GM12878 (cell line): ENCODE measurements around the gene MVP. TPM values are rescaled to one million over a fixed set of nuclear protein-coding genes. Genes with fewer than 3 reads are reported as not detected.

Source experiments
- ATAC-seq: fragments of 200-7000 bp; cut with Tn5 transposase; 3 replicates; pipeline ENCODE4 v1.9.1; 2020; ENCODE audit warnings: mild to moderate bottlenecking, moderate library complexity
- BruUV-seq: library from RNA; stranded (reverse); fragments of 400-500 nt; replicated peaks from 2 replicates; lab custom pipeline; 2021; lab: Mats Ljungman, UMichigan
- CTCF ChIA-PET: fragments of 300-600 bp; sonication (Branson Sonifier 250); formaldehyde crosslinking; extraction: SDS; loops from one replicate; lab custom pipeline; 2021; ENCODE audit warnings: inconsistent platforms; lab: Yijun Ruan, JAX
- POLR2A ChIA-PET: fragments of 350-600 bp; formaldehyde crosslinking; extraction: SDS; loops from one replicate; lab custom pipeline; 2021; ENCODE audit warnings: inconsistent platforms; lab: Charles Lee
- RAD21 ChIA-PET: fragments of 300-600 bp; sonication (Branson Sonifier 250); formaldehyde crosslinking; loops from one replicate; lab custom pipeline; 2023; ENCODE audit warnings: antibody characterized with exemption; ENCODE audit not compliant: unreplicated experiment; lab: Charles Lee
- SMC1A ChIA-PET: fragments of 300-600 bp; sonication (Branson Sonifier 250); formaldehyde crosslinking; loops from one replicate; lab custom pipeline; 2023; ENCODE audit not compliant: unreplicated experiment, uncharacterized antibody; lab: Charles Lee
- DNase-seq: peaks from one replicate; pipeline ENCODE4 v3.0.0-alpha.2; 2011; ENCODE audit warnings: low read depth, low spot score
- FAIRE-seq: peaks from 3 replicates; lab custom pipeline; 2011; peaks lifted over from hg19 to GRCh38; lab: Jason Lieb, UNC
- H2AFZ ChIP-seq: 2 replicates; pipeline ENCODE4 v1.6.0; 2011; ENCODE audit warnings: low read depth, low read length, control low read depth; ENCODE audit not compliant: control insufficient read depth
- H3K27ac ChIP-seq: 2 replicates; pipeline ENCODE4 v1.5.1; 2011; ENCODE audit warnings: control low read depth; ENCODE audit not compliant: control insufficient read depth, insufficient read depth
- H3K27me3 ChIP-seq, 2 experiments: replicated peaks in 1 of 2; 2 replicates each; pipeline versions ENCODE4 v1.6.0 to v1.6.1; 2011; ENCODE audit warnings: low read length in 1 of 2; ENCODE audit not compliant: control insufficient read depth in 2 of 2, insufficient read depth in 2 of 2
- H3K36me3 ChIP-seq, 2 experiments: 2 replicates each; pipeline ENCODE4 v1.5.1; 2011; ENCODE audit warnings: low read length in 1 of 2; ENCODE audit not compliant: control insufficient read depth in 2 of 2, insufficient read depth in 2 of 2
- H3K4me1 ChIP-seq: 2 replicates; pipeline ENCODE4 v1.6.1; 2011; ENCODE audit warnings: mild to moderate bottlenecking, low read length, moderate library complexity, mixed read lengths; ENCODE audit not compliant: control insufficient read depth, insufficient read depth
- H3K4me2 ChIP-seq: 2 replicates; pipeline ENCODE4 v1.6.0; 2011; ENCODE audit warnings: control low read depth; ENCODE audit not compliant: control insufficient read depth, insufficient read depth
- H3K4me3 ChIP-seq: fragments of 200-600 bp; sonication (generic); 2 replicates; pipeline ENCODE4 v1.5.1; 2016
- H3K79me2 ChIP-seq: 2 replicates; pipeline ENCODE4 v1.6.0; 2011; ENCODE audit warnings: low read length; ENCODE audit not compliant: control insufficient read depth, insufficient read depth
- H3K9ac ChIP-seq: 2 replicates; pipeline ENCODE4 v1.8.0; 2011; ENCODE audit warnings: low read length, control low read depth, mixed read lengths; ENCODE audit not compliant: control insufficient read depth, insufficient read depth
- H3K9me3 ChIP-seq: replicated peaks from 3 replicates; pipeline ENCODE4 v1.5.1; 2011; ENCODE audit warnings: mild to moderate bottlenecking, low read length; ENCODE audit not compliant: control insufficient read depth, insufficient read depth
- H4K20me1 ChIP-seq: 2 replicates; pipeline ENCODE4 v1.6.0; 2011; ENCODE audit not compliant: control insufficient read depth, insufficient read depth
- CBFB ChIP-seq: IDR thresholded peaks from 2 replicates; pipeline ENCODE4 v1.6.1; 2016; ENCODE audit warnings: antibody characterized with exemption, low read depth
- CBX3 ChIP-seq: fragments of 200-600 bp; sonication (generic); IDR thresholded peaks from 2 replicates; pipeline ENCODE4 v1.6.1; 2016; ENCODE audit warnings: low read depth, borderline replicate concordance
- CBX5 ChIP-seq: sonication (generic); IDR thresholded peaks from 2 replicates; pipeline ENCODE4 v1.6.1; 2016; ENCODE audit warnings: low read depth, moderate library complexity, mild to moderate bottlenecking, inconsistent platforms
- EP300 ChIP-seq, 2 experiments: fragments of 150-350 bp in 1 of 2; IDR thresholded peaks; 2 replicates each; pipeline ENCODE4 v1.6.1; 2011 to 2012; ENCODE audit warnings: low read depth in 2 of 2, low read length in 2 of 2, borderline replicate concordance in 1 of 2, improper control_type of control experiment in 1 of 2, inconsistent platforms in 1 of 2; ENCODE audit not compliant: control insufficient read depth in 1 of 2
- FOS ChIP-seq: IDR thresholded peaks from 3 replicates; pipeline ENCODE4 v1.6.1; 2011; ENCODE audit warnings: borderline replicate concordance; ENCODE audit not compliant: insufficient read length; ENCODE audit errors: extremely low read depth
- FOXM1 ChIP-seq: IDR thresholded peaks from 2 replicates; pipeline ENCODE4 v1.6.1; 2012; ENCODE audit warnings: low read depth, mild to moderate bottlenecking, inconsistent platforms, low read length, moderate library complexity
- HDAC2 ChIP-seq: fragments of 200-600 bp; sonication (generic); IDR thresholded peaks from 2 replicates; pipeline ENCODE4 v1.6.1; 2017
- MEF2B ChIP-seq: fragments of 450-650 bp; IDR thresholded peaks from 2 replicates; pipeline ENCODE4 v1.6.1; 2018; ENCODE audit warnings: mild to moderate bottlenecking, moderate library complexity; ENCODE audit not compliant: partially characterized antibody, poor library complexity, severe bottlenecking
- POLR2A ChIP-seq: IDR thresholded peaks from 2 replicates; pipeline ENCODE4 v1.6.1; 2011; ENCODE audit warnings: low read depth, mild to moderate bottlenecking, low read length
- POLR2AphosphoS2 ChIP-seq: IDR thresholded peaks from 2 replicates; pipeline ENCODE4 v1.6.1; 2011; ENCODE audit warnings: low read depth, mild to moderate bottlenecking, low read length, improper control_type of control experiment, moderate library complexity
- RELA ChIP-seq: fragments of 450-650 bp; IDR thresholded peaks from 2 replicates; pipeline ENCODE4 v1.8.0; 2014; ENCODE audit warnings: borderline replicate concordance; ENCODE audit not compliant: partially characterized antibody
- RFX5 ChIP-seq: IDR thresholded peaks from 2 replicates; pipeline ENCODE4 v1.6.1; 2011; ENCODE audit warnings: low read depth, low read length, improper control_type of control experiment
- SMC3 ChIP-seq: IDR thresholded peaks from 2 replicates; pipeline ENCODE4 v1.6.1; 2011; ENCODE audit warnings: low read length, improper control_type of control experiment, borderline replicate concordance
- TCF12 ChIP-seq: IDR thresholded peaks from 2 replicates; pipeline ENCODE4 v1.6.1; 2011; ENCODE audit warnings: low read depth, mild to moderate bottlenecking, low read length
- ZNF217 ChIP-seq: fragments of 450-650 bp; IDR thresholded peaks from 2 replicates; pipeline ENCODE4 v1.6.1; 2017; ENCODE audit warnings: antibody characterized with exemption, mild to moderate bottlenecking
- WGBS: methylation state at CpG from one replicate; pipeline ENCODE4 v1.1.6; 2016; ENCODE audit warnings: low lambda C conversion rate; ENCODE audit not compliant: insufficient replicate concordance, insufficient coverage; ENCODE audit errors: missing lambda C conversion rate; 5-methylcytosine and 5-hydroxymethylcytosine counted together
- in situ Hi-C: fragments of 300-500 bp; cut with MboI; formaldehyde crosslinking; loops from 9 replicates; pipeline ENCODE4 v1.14.3; 2018; ENCODE audit warnings: mixed read lengths
- intact Hi-C: fragments of 100-400 bp; cut with micrococcal nuclease; formaldehyde crosslinking; loops from one replicate; pipeline ENCODE4 v1.14.2; 2022; ENCODE audit not compliant: unreplicated experiment
- polyA plus RNA-seq, 11 experiments: library from polyadenylated mRNA; depleted of rRNA in 4 of 11; unstranded in 6 of 11; stranded (reverse) in 5 of 11; fragments of >200 nt; fragmentation: Nextera tagmentation in 4 of 11; fragmentation: Illumina TruSeq in 1 of 11; extraction: Ambion mirVana in 4 of 11; extraction: Trizol in 1 of 11; gene quantifications; 1 replicate in 1 of 11; 2 replicates in 10 of 11; pipeline versions ENCODE4 v1.2.1 to v1.2.3, GENCODE V29; 2011 to 2016; ENCODE audit warnings: inconsistent platforms in 2 of 11, missing spikeins in 2 of 11, low read depth in 1 of 11
- total RNA-seq, 4 experiments: library from RNA; depleted of rRNA in 3 of 4; stranded (reverse); fragments of >200 nt in 3 of 4; fragmentation: Illumina TruSeq in 1 of 4; extraction: Trizol in 1 of 4; gene quantifications; 2 replicates each; pipeline versions ENCODE4 v1.2.1 to v1.2.3, GENCODE V29; 2013 to 2021
- TF ChIP-seq, protein P1 (sequence below): fragments of 450-650 bp; IDR thresholded peaks from 2 replicates; pipeline ENCODE4 v1.6.1; 2017; ENCODE audit warnings: mild to moderate bottlenecking, moderate library complexity
- TF ChIP-seq, protein P2 (sequence below): IDR thresholded peaks from 2 replicates; pipeline ENCODE4 v1.6.1; 2011; ENCODE audit warnings: borderline replicate concordance, low read depth, mild to moderate bottlenecking, moderate library complexity, low read length; ENCODE audit not compliant: insufficient read depth, poor library complexity, severe bottlenecking
- TF ChIP-seq, protein P3 (sequence below): fragments of 450-650 bp; formaldehyde crosslinking; IDR thresholded peaks from 2 replicates; pipeline ENCODE4 v1.4.0; 2022; ENCODE audit warnings: mild to moderate bottlenecking, moderate library complexity

The MVP gene
- total and polyA plus RNA-seq, 10 of the 15 experiments (the other 5 are each of a cell fraction or from before 2014, with no cell fraction given): 0.98 to 74.2 (median 54.7) TPM

DNA sequence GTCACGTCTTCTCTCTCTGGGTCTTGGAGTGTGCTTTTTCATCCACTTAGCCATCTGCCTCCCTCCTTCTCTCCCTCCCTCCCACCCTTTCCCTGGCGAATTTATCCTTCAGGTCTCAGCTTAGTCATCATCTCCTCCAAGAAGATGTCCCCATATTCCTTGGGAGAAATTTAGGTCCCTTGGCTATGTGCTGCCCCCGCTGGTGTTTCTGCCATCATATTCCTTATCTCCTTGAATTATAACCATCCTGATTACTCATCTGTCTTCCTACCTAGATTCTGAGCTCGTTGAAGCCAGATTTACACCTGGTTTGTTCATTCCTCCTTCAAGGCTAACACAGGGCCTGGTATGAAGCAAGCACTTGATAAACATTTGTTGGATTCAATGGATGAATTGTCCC lies 74.1 kb downstream of the MVP start:
- no peak overlapping the region for H3K4me3 ChIP-seq
- no peaks in the 10 kb centered on the region for H3K4me1 ChIP-seq
- BruUV-seq: no TSS peak
- no peaks in the 10 kb centered on the region for H4K20me1 ChIP-seq
- H3K79me2 ChIP-seq: no peaks in the 10 kb centered on the region
- ChIA-PET RAD21 (no interaction called here), CTCF (no interaction called here), SMC1A (interaction anchor here (0.9 kb wide), 1 partner anchor 33 kb away, joined by 4 read pairs; no protein-coding TSS in a partner anchor), POLR2A (no interaction called here)
- no peak overlapping the region for H3K27ac ChIP-seq
- DNase-seq (no peak), FAIRE-seq (no peak), ATAC-seq (no peak)
- in situ Hi-C loops: no loop called here
- 15% methylated on average over 3 of the region's 4 CpGs for WGBS
- H3K27me3 ChIP-seq: no peaks in the 10 kb centered on the region; a peak in 1 of 4 replicates
- H3K9me3 ChIP-seq: no peaks in the 10 kb centered on the region
- no peak overlapping the region for H3K9ac ChIP-seq
- H2AFZ ChIP-seq: no peak overlapping the region
- no peaks in the 10 kb centered on the region for H3K36me3 ChIP-seq
- intact Hi-C loops: no loop called here
- no peak overlapping the region for H3K4me2 ChIP-seq
- no peak for TF ChIP-seq FOXM1
- TF ChIP-seq CBX5: no peak
- no peak for TF ChIP-seq POLR2A
- no peak for TF ChIP-seq RFX5
- TF ChIP-seq TCF12: no peak
- TF ChIP-seq, protein P1, sequence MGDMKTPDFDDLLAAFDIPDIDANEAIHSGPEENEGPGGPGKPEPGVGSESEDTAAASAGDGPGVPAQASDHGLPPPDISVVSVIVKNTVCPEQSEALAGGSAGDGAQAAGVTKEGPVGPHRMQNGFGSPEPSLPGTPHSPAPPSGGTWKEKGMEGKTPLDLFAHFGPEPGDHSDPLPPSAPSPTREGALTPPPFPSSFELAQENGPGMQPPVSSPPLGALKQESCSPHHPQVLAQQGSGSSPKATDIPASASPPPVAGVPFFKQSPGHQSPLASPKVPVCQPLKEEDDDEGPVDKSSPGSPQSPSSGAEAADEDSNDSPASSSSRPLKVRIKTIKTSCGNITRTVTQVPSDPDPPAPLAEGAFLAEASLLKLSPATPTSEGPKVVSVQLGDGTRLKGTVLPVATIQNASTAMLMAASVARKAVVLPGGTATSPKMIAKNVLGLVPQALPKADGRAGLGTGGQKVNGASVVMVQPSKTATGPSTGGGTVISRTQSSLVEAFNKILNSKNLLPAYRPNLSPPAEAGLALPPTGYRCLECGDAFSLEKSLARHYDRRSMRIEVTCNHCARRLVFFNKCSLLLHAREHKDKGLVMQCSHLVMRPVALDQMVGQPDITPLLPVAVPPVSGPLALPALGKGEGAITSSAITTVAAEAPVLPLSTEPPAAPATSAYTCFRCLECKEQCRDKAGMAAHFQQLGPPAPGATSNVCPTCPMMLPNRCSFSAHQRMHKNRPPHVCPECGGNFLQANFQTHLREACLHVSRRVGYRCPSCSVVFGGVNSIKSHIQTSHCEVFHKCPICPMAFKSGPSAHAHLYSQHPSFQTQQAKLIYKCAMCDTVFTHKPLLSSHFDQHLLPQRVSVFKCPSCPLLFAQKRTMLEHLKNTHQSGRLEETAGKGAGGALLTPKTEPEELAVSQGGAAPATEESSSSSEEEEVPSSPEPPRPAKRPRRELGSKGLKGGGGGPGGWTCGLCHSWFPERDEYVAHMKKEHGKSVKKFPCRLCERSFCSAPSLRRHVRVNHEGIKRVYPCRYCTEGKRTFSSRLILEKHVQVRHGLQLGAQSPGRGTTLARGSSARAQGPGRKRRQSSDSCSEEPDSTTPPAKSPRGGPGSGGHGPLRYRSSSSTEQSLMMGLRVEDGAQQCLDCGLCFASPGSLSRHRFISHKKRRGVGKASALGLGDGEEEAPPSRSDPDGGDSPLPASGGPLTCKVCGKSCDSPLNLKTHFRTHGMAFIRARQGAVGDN: no peak
- TF ChIP-seq ZNF217: no peak
- TF ChIP-seq SMC3: no peak
- TF ChIP-seq CBX3: no peak
- no peak for TF ChIP-seq HDAC2
- no peak for TF ChIP-seq POLR2AphosphoS2
- no peak for TF ChIP-seq MEF2B
- TF ChIP-seq EP300 (IDR thresholded peaks at IDR 0.05; ENCODE audit: borderline replicate concordance in 1 of 2, control insufficient read depth in 1 of 2, low read depth in 2 of 2, low read length in 2 of 2): no peak
- TF ChIP-seq, protein P2, sequence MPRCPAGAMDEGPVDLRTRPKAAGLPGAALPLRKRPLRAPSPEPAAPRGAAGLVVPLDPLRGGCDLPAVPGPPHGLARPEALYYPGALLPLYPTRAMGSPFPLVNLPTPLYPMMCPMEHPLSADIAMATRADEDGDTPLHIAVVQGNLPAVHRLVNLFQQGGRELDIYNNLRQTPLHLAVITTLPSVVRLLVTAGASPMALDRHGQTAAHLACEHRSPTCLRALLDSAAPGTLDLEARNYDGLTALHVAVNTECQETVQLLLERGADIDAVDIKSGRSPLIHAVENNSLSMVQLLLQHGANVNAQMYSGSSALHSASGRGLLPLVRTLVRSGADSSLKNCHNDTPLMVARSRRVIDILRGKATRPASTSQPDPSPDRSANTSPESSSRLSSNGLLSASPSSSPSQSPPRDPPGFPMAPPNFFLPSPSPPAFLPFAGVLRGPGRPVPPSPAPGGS: no peak
- TF ChIP-seq CBFB: no peak
- TF ChIP-seq, protein P3, sequence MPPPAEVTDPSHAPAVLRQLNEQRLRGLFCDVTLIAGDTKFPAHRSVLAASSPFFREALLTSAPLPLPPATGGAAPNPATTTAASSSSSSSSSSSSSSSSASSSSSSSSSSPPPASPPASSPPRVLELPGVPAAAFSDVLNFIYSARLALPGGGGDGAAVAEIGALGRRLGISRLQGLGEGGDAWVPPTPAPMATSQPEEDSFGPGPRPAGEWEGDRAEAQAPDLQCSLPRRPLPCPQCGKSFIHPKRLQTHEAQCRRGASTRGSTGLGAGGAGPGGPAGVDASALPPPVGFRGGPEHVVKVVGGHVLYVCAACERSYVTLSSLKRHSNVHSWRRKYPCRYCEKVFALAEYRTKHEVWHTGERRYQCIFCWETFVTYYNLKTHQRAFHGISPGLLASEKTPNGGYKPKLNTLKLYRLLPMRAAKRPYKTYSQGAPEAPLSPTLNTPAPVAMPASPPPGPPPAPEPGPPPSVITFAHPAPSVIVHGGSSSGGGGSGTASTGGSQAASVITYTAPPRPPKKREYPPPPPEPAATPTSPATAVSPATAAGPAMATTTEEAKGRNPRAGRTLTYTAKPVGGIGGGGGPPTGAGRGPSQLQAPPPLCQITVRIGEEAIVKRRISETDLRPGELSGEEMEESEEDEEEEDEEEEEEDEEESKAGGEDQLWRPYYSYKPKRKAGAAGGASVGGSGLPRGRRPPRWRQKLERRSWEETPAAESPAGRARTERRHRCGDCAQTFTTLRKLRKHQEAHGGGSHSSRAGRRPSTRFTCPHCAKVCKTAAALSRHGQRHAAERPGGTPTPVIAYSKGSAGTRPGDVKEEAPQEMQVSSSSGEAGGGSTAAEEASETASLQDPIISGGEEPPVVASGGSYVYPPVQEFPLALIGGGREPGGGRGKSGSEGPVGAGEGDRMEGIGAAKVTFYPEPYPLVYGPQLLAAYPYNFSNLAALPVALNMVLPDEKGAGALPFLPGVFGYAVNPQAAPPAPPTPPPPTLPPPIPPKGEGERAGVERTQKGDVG: no peak
- TF ChIP-seq FOS: no peak
- TF ChIP-seq RELA: no peak
